ENCODE measurements around the gene ADGRD2. TPM values are rescaled to one million over a fixed set of nuclear protein-coding genes. Genes with fewer than 3 reads are reported as not detected.
A peak's percentile ranks its signal among the peaks of the same experiment; 100 is the strongest.

The ADGRD2 gene
- total and polyA plus RNA-seq, 2 of the 13 experiments (the other 11 are each of a cell fraction or from before 2014, with no cell fraction given) = not detected

- peak; percentile 67 for TF ChIP-seq USF2 (IDR thresholded peaks at IDR 0.05; ENCODE audit: low read depth, low read length)
- TF ChIP-seq USF2 (CRISPR knock-in tag; IDR thresholded peaks at IDR 0.05; ENCODE audit: borderline replicate concordance) = peak; percentile 31; the same call in 1 of the 2 replicates
- no peak for TF ChIP-seq ZNF337 (CRISPR knock-in tag; IDR thresholded peaks at IDR 0.05; ENCODE audit: borderline replicate concordance, low read depth)
- TF ChIP-seq DDIT3 (CRISPR knock-in tag; IDR thresholded peaks at IDR 0.05) = no peak
- TF ChIP-seq ZNF431 (CRISPR knock-in tag; IDR thresholded peaks at IDR 0.05; ENCODE audit: borderline replicate concordance, low read depth) = no peak
- TF ChIP-seq MIER2 (CRISPR knock-in tag; IDR thresholded peaks at IDR 0.05) = no peak
- peak; percentile 87 for TF ChIP-seq SOX5 (CRISPR knock-in tag; IDR thresholded peaks at IDR 0.05; ENCODE audit: borderline replicate concordance)
- TF ChIP-seq ELF4 (CRISPR knock-in tag; IDR thresholded peaks at IDR 0.05; ENCODE audit: borderline replicate concordance) = no peak
- no peak for TF ChIP-seq SNRNP70 (IDR thresholded peaks at IDR 0.05; ENCODE audit: low read depth, low read length)
- no peak for TF ChIP-seq AFF4 (CRISPR knock-in tag; IDR thresholded peaks at IDR 0.05)
- peak; percentile 39; the same call in 1 of the 2 replicates for TF ChIP-seq BCL6 (CRISPR knock-in tag; IDR thresholded peaks at IDR 0.05)
- peak; percentile 87 for TF ChIP-seq GATAD2A (CRISPR knock-in tag; IDR thresholded peaks at IDR 0.05)
- TF ChIP-seq NFIB (CRISPR knock-in tag; IDR thresholded peaks at IDR 0.05; ENCODE audit: borderline replicate concordance) = no peak
- no peak for TF ChIP-seq ZNF564 (CRISPR knock-in tag; IDR thresholded peaks at IDR 0.05)
- peak; percentile 72; the same call in 1 of the 2 replicates for TF ChIP-seq TBX3 (IDR thresholded peaks at IDR 0.05; ENCODE audit: borderline replicate concordance)
- peak; percentile 83 for TF ChIP-seq TBX2 (CRISPR knock-in tag; IDR thresholded peaks at IDR 0.05; ENCODE audit: borderline replicate concordance)
- no peak for TF ChIP-seq DNMT3B (CRISPR knock-in tag; conservative IDR thresholded peaks at IDR 0.05)
- TF ChIP-seq TRIM22 (IDR thresholded peaks at IDR 0.05) = no peak
- no peak for TF ChIP-seq NR3C1 (CRISPR knock-in tag; IDR thresholded peaks at IDR 0.05)
- no peak for TF ChIP-seq SP1 (IDR thresholded peaks at IDR 0.05)
- TF ChIP-seq SP1 (CRISPR knock-in tag; IDR thresholded peaks at IDR 0.05) = no peak
- no peak for TF ChIP-seq ZBTB37 (CRISPR knock-in tag; IDR thresholded peaks at IDR 0.05)
Observed at GRCh38 chr9:124510650-124511425, 60.6 kb downstream of the ADGRD2 start (continued).

All from HepG2 (cell line).